BLaER1 treated with 17β-estradiol and CSF1 and Interleukin-3, amounts not matched to agents 10 nM and 100 nM (cell line): ENCODE measurements around the gene DTYMK.

Source experiments
- H3K27ac ChIP-seq, 11 experiments: shearing (Covaris generic); formaldehyde crosslinking; 2 replicates each; pipeline ENCODE4 v1.8.1; 2022
- H3K27me3 ChIP-seq, 11 experiments: shearing (Covaris generic); formaldehyde crosslinking; 2 replicates each; pipeline ENCODE4 v1.8.1; 2022
- H3K36me3 ChIP-seq, 11 experiments: shearing (Covaris generic); formaldehyde crosslinking; 2 replicates each; pipeline ENCODE4 v1.8.1; 2022
- H3K4me1 ChIP-seq, 10 experiments: shearing (Covaris generic); formaldehyde crosslinking; 2 replicates each; pipeline ENCODE4 v1.8.1; 2022
- H3K4me2 ChIP-seq, 11 experiments: shearing (Covaris generic); formaldehyde crosslinking; 2 replicates each; pipeline ENCODE4 v1.8.1; 2022
- H3K4me3 ChIP-seq, 10 experiments: shearing (Covaris generic); formaldehyde crosslinking; 2 replicates each; pipeline ENCODE4 v1.8.1; 2022
- H3K9ac ChIP-seq, 11 experiments: shearing (Covaris generic); formaldehyde crosslinking; 2 replicates each; pipeline ENCODE4 v1.8.1; 2022
- H3K9me3 ChIP-seq, 11 experiments: shearing (Covaris generic); formaldehyde crosslinking; replicated peaks in 1 of 11; 2 replicates each; pipeline ENCODE4 v1.8.1; 2022
- H4K20me1 ChIP-seq, 11 experiments: shearing (Covaris generic); formaldehyde crosslinking; 2 replicates each; pipeline ENCODE4 v1.8.1; 2022
- Cebpa-rat ChIP-seq, 11 experiments: shearing (Covaris generic); IDR thresholded peaks; 2 replicates each; pipeline ENCODE4 v1.8.1; 2022

Gene DTYMK

GRCh38 chr2:241633561-241633960 lies 53.1 kb downstream of the DTYMK start:
- peaks cover 40 to 56% (median 44%) of the 10 kb centered on the region in 10 experiments for H3K4me1 ChIP-seq
- peaks cover 39 to 55% (median 52%) of the 10 kb centered on the region in 11 experiments for H3K36me3 ChIP-seq
- no peak overlapping the region for H3K9ac ChIP-seq
- H3K27me3 ChIP-seq: no peaks in the 10 kb centered on the region
- peaks cover 24 to 89% (median 54%) of the 10 kb centered on the region in 11 experiments; a peak in 20 of 22 replicates for H4K20me1 ChIP-seq
- no peak overlapping the region for H3K27ac ChIP-seq
- no peaks in the 10 kb centered on the region; a peak in 1 of 22 replicates for H3K9me3 ChIP-seq
- no peak for TF ChIP-seq Cebpa-rat (IDR thresholded peaks at IDR 0.05)
- H3K4me2 ChIP-seq: no peak overlapping the region
- no peak overlapping the region for H3K4me3 ChIP-seq

- Histone ChIP-seq H3K36me3 (peaks cover 48 to 64% (median 60%) of the 10 kb centered on the region in 11 experiments), H3K4me2 (no peak overlapping the region), H3K27me3 (no peaks in the 10 kb centered on the region), H3K9ac (no peak overlapping the region; a peak in 1 of 22 replicates), H3K4me3 (no peak overlapping the region), H3K27ac (no peak overlapping the region), H4K20me1 (peaks cover 27 to 89% (median 54%) of the 10 kb centered on the region in 11 experiments; a peak in 19 of 22 replicates), H3K4me1 (peaks cover 36 to 53% (median 42%) of the 10 kb centered on the region in 10 experiments), H3K9me3 (no peaks in the 10 kb centered on the region)
- no peak for TF ChIP-seq Cebpa-rat (IDR thresholded peaks at IDR 0.05)
Observed at GRCh38 chr2:241632478-241633325, 53.9 kb downstream of the DTYMK start.

DNA sequence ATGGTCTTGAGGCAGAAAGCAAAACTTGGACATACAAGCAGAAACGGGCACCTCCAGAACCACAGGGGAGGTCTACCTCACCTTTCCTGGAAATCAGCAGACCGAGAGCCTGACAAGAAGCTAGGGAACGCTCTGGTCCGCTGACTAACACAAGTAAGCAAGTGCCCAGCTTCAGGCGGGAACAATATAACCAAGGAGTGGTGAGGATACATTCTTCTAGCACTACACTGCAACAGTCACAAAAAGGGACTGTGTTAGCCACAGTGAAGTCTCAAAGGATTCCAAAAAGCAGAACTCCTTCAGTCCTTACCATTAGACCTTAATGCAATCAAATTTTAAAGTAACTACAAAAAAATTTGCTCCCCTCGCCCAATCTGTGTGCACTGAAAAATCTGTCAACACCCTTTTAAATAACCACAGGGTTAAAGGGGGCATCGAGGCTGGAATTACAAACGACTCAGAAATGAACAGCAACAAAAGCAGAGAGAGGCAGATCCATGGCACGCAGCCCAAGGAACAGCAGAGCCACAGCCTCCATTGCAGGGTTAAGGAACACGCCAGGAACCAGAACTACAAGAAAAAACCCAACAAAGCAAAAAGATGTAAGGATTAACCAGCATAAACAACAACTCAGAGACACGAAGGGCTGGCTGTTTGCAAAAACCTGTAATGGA lies 56.7 kb downstream of the DTYMK start:
- Histone ChIP-seq H3K4me3 (no peak overlapping the region; a peak in 1 of 20 replicates), H3K36me3 (peaks cover 56 to 87% (median 81%) of the 10 kb centered on the region in 11 experiments), H4K20me1 (peaks cover 21 to 100% (median 60%) of the 10 kb centered on the region in 11 experiments; a peak in 20 of 22 replicates), H3K27me3 (no peaks in the 10 kb centered on the region), H3K9ac (peak overlapping the region; percentile 12 to 65 (median 52); a peak in 19 of 22 replicates), H3K27ac (peak overlapping the region in 9 of 11 experiments; percentile 12 to 62 (median 45); a peak in 18 of 22 replicates), H3K9me3 (no peaks in the 10 kb centered on the region), H3K4me1 (peaks cover 25 to 48% (median 33%) of the 10 kb centered on the region in 10 experiments), H3K4me2 (peak overlapping the region; percentile 60 to 72 (median 69))
- no peak for TF ChIP-seq Cebpa-rat (IDR thresholded peaks at IDR 0.05)

DNA sequence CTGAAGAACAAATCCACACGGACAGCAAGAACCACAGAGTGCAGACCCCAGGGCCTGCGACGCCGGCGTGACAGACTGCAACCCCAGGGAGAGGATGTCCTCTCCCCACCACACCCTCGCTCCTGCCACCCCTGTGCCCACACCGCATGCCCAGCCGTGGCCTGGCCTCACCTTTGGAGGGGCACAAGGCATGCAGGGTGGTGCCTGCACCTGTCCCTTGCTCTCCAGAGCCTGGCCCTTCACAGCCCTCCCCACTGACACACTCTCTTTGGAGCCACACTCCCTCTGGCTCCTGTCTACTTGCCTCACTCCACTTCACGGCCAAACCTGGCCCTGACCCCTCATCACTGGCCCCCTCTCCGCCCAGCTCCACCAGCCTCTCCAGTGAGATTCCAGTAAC lies 58.9 kb downstream of the DTYMK start:
- Histone ChIP-seq H3K27me3 (no peaks in the 10 kb centered on the region), H3K4me1 (peaks cover 18 to 34% (median 25%) of the 10 kb centered on the region in 10 experiments), H3K9me3 (no peaks in the 10 kb centered on the region), H3K9ac (no peak overlapping the region; a peak in 1 of 22 replicates), H3K27ac (peak overlapping the region in 1 of 11 experiments; percentile 31; a peak in 1 of 22 replicates), H3K4me2 (no peak overlapping the region), H3K4me3 (no peak overlapping the region), H4K20me1 (peaks cover 12 to 100% (median 56%) of the 10 kb centered on the region in 11 experiments; a peak in 20 of 22 replicates), H3K36me3 (peaks cover 37 to 87% (median 81%) of the 10 kb centered on the region in 11 experiments)
- no peak for TF ChIP-seq Cebpa-rat (IDR thresholded peaks at IDR 0.05)
